GM21723 (cell line): ENCODE measurements around the gene BACH2.

Experiments used
- ATAC-seq: cut with Tn5 transposase; IDR thresholded peaks from one replicate; pipeline ENCODE4 v1.9.1; 2021; ENCODE audit warnings: mild to moderate bottlenecking, moderate library complexity; ENCODE audit not compliant: unreplicated experiment

BACH2 gene

GRCh38 chr6:89954721-89955148 lies 341.9 kb downstream of the BACH2 start:
- ATAC-seq, result no peak

GRCh38 chr6:89952686-89953085 lies 344.0 kb downstream of the BACH2 start:
- ATAC-seq, result no peak

- no peak for ATAC-seq
Measured at GRCh38 chr6:89952105-89952671, 344.5 kb downstream of the BACH2 start.

GRCh38 chr6:89951574-89952104 lies 345.0 kb downstream of the BACH2 start:
- ATAC-seq, result no peak

GRCh38 chr6:89950879-89951391 lies 345.7 kb downstream of the BACH2 start:
- no peak for ATAC-seq

GRCh38 chr6:89950446-89950845 lies 346.2 kb downstream of the BACH2 start:
- no peak for ATAC-seq

GRCh38 chr6:89948876-89949275 lies 347.8 kb downstream of the BACH2 start:
- ATAC-seq, result no peak

GRCh38 chr6:89944826-89945407 lies 351.7 kb downstream of the BACH2 start:
- ATAC-seq, result no peak

- no peak for ATAC-seq
Measured at GRCh38 chr6:89944181-89944755, 352.4 kb downstream of the BACH2 start.

- ATAC-seq, result no peak
Measured at GRCh38 chr6:89942601-89943000, 354.0 kb downstream of the BACH2 start.

GRCh38 chr6:89941763-89942497 lies 354.7 kb downstream of the BACH2 start:
- no peak for ATAC-seq

- no peak for ATAC-seq
Measured at GRCh38 chr6:89941031-89941762, 355.4 kb downstream of the BACH2 start.

GRCh38 chr6:89940225-89941027 lies 356.2 kb downstream of the BACH2 start:
- ATAC-seq, result peak; percentile 94

- ATAC-seq, result no peak
Measured at GRCh38 chr6:89939144-89939543, 357.5 kb downstream of the BACH2 start.

GRCh38 chr6:89938014-89938413 lies 358.6 kb downstream of the BACH2 start:
- no peak for ATAC-seq

- no peak for ATAC-seq
Measured at GRCh38 chr6:89936177-89936576, 360.5 kb downstream of the BACH2 start.

GRCh38 chr6:89934685-89935366 lies 361.8 kb downstream of the BACH2 start:
- ATAC-seq, result no peak

GRCh38 chr6:89932245-89932802 lies 364.3 kb downstream of the BACH2 start:
- ATAC-seq, result no peak

- no peak for ATAC-seq
Measured at GRCh38 chr6:89930789-89931188, 365.9 kb downstream of the BACH2 start.
